ENCODE measurements around the gene RTN1. TPM values are rescaled to one million over a fixed set of nuclear protein-coding genes. Genes with fewer than 3 reads are reported as not detected.

RTN1 gene
- total RNA-seq, 2 experiments from 2014 or later, result not detected

- Mint-ChIP-seq H3K27me3 (peaks cover 21% of the 10 kb centered on the region), H3K4me1 (no peaks in the 10 kb centered on the region), H3K27ac (no peak overlapping the region), H3K4me3 (no peak overlapping the region), H3K36me3 (ENCODE audit: low read depth) (no peaks in the 10 kb centered on the region), H3K9me3 (no peaks in the 10 kb centered on the region)
- CTCF ChIA-PET, result no interaction called here
- POLR2A ChIA-PET, result no interaction called here
- no peak for DNase-seq
Observed at GRCh38 chr14:59565087-59565486, 305.5 kb downstream of the RTN1 start.

DNA sequence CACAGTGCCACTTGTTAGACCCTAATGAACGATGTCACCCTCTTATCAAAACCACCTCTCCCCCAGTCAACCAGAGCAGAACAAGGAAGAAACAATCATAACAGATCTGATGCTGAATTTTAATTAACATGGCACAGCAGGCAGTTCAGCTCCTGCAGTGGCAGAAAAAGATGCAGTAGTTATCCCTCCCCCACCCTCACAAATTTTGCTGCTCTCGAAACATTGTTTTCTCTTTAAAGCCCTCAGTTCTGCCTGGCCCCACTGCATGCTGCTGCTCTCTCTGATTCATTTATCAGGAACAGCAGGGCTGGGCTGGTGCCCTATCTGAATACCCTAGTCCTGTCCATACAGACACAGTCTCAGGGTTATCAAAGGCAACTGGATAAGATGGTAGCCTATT, 306.2 kb downstream of the RTN1 start:
- H3K36me3 Mint-ChIP-seq (ENCODE audit: low read depth), result no peaks in the 10 kb centered on the region
- POLR2A ChIA-PET, result no interaction called here

GRCh38 chr14:59547310-59547709, 323.3 kb downstream of the RTN1 start:
- no peak overlapping the region for H3K4me3 Mint-ChIP-seq
- H3K27me3 Mint-ChIP-seq, result peaks cover 1% of the 10 kb centered on the region
- CTCF ChIA-PET, result interaction anchor here (1.8 kb wide), 1 partner anchor 29 kb away, joined by 4 read pairs; the partner anchor contains the start of gene CCDC175
- no peak for DNase-seq
- no peaks in the 10 kb centered on the region for H3K36me3 Mint-ChIP-seq (ENCODE audit: low read depth)
- no peaks in the 10 kb centered on the region for H3K9me3 Mint-ChIP-seq
- no peaks in the 10 kb centered on the region for H3K4me1 Mint-ChIP-seq
- POLR2A ChIA-PET, result no interaction called here
- no peak overlapping the region for H3K27ac Mint-ChIP-seq

More for the DNA sequence above, 306.2 kb downstream of the RTN1 start:
- Mint-ChIP-seq H3K27ac (no peak overlapping the region), H3K27me3 (peaks cover 21% of the 10 kb centered on the region), H3K4me1 (no peaks in the 10 kb centered on the region), H3K4me3 (no peak overlapping the region), H3K9me3 (no peaks in the 10 kb centered on the region)
- no peak for DNase-seq
- CTCF ChIA-PET, result no interaction called here

Other genes starting within 250 kb of the RTN1 start
- not detected for gene LRRC9, start 49.4 kb upstream of the RTN1 start, total RNA-seq
- 10 to 100 TPM; 32.6 to 34.7 TPM for gene PCNX4, start 221.1 kb upstream of the RTN1 start, total RNA-seq

All from activated CD4-positive, alpha-beta memory T cell treated with anti-CD3 and anti-CD28 coated beads, Interleukin-2, amount 10 ng/mL, durations not matched to agents 7 days and 5 days (primary cell).